ENCODE data around the gene AFG1L.
"Not testable (repeated sequence)": the region's sequence is repeated elsewhere in the genome, so short reads cannot be mapped to it uniquely, and the experiment has no call there.

The AFG1L gene

DNA sequence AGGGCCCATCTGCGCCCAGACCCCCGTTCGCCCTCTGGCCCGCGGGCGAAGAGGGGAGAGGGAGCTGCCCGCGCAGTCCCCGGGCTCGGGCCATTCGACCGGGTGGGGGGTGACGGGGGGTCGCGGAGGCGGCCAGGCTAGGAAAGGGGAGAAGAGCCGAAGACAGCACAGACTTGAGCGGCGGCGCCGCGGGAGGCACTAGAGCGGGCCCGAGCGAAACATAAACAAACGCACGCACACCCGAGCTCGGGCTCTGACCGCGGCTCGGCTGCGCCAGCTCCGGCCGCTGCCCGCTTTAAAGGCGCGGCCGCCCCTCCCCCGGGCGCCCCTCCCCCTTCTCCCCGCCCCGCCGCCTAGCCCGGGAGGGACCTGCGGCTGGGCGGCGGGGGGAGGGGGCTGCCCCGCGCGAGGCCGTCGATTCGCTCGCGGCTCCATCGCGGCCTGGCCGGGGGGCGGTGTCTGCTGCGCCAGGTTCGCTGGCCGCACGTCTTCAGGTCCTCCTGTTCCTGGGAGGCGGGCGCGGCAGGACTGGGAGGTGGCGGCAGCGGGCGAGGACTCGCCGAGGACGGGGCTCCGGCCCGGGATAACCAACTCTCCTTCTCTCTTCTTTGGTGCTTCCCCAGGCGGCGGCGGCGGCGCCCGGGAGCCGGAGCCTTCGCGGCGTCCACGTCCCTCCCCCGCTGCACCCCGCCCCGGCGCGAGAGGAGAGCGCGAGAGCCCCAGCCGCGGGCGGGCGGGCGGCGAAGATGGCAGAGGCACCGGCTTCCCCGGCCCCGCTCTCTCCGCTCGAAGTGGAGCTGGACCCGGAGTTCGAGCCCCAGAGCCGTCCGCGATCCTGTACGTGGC is 265.8 kb downstream of the AFG1L start, which contains the start of gene FOXO3:
Gene FOXO3, plus strand, starts transcription at position 455 of the 846 bp plus-strand sequence. Its CDS starts 292 bp downstream, at position 747.
- DNase-seq, result peak; percentile 46 to 77

DNA sequence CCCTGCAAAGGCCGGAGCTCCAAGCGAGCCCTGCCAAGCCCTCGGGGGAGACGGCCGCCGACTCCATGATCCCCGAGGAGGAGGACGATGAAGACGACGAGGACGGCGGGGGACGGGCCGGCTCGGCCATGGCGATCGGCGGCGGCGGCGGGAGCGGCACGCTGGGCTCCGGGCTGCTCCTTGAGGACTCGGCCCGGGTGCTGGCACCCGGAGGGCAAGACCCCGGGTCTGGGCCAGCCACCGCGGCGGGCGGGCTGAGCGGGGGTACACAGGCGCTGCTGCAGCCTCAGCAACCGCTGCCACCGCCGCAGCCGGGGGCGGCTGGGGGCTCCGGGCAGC is 266.4 kb downstream of the AFG1L start:
- DNase-seq, result not testable (repeated sequence)

DNA sequence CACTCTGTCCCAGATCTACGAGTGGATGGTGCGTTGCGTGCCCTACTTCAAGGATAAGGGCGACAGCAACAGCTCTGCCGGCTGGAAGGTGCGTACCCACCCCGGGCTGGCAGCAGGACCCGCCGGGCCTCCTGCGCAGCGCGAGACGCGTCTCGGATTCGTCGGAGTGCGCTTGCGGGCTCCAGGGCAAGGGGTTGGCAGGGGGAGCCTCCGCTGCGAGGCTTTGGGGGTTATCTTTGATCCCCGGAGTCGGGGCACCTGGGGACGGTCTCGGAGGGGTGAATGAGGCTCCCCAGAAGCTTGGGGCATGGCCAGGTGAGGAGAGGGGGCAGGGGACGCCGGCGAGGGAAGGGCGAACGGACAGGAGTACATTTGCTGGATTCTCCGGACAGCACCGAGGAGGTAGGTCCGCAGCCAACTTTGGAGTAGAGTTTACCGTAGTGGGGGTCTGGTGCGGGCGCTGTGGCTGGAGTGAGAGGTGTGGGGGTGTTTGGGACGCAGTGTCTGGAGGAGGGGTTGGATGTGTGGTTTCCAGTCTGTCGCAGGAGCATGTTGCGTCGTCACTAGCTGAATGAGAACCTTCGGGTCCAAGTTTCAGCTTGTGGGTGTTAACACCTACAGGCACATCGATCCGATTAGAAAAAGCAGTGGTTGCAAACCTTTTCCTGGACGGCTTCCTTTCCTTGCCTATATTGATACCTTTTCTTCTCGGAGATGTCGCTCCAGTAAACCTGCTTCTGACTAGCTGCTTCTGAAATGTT is 267.1 kb downstream of the AFG1L start:
- DNase-seq, result no peak

DNA sequence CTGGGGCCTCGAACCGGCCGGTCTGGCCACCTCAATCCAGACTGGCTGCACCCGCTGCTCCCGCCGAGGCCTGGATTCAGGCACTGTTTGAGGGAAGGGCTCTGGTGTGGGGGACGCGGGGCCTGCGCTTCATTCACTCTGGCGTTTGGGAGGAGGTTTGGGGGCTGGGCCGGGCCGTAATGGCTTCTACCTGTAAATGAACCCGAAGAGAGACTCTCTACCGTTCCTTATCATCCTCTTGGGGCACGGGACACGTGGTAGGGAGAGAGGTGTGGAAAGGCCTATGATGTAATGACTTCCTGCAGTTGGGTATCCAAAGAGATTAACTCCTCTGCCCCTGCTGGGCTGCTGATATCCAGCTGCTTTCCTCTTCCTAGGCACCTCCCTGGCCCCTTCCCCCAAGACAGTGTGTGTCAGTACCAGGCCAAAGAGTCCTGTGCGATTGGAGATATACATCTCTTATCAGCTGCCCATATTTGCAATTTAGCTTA is 267.7 kb downstream of the AFG1L start:
- no peak for DNase-seq

DNA sequence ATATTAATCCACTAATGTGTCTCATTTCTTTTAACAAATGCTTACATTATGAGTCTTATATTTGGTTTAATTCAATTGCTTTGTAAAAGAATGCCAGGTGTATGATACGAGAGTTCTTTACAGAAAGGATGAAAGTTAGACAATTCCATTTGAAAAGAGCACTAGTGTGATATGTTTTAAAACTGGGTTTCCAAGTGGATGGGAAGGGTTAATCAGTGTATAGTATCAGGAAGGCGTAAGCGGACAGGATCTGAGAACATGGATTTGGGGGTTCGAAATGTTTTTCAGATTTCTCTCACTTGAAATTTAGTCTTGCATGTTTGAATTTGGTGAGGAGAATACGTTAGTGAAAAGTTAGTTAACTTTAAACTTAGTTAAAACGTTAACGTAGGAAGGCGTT is 268.4 kb downstream of the AFG1L start:
- DNase-seq, result no peak

DNA sequence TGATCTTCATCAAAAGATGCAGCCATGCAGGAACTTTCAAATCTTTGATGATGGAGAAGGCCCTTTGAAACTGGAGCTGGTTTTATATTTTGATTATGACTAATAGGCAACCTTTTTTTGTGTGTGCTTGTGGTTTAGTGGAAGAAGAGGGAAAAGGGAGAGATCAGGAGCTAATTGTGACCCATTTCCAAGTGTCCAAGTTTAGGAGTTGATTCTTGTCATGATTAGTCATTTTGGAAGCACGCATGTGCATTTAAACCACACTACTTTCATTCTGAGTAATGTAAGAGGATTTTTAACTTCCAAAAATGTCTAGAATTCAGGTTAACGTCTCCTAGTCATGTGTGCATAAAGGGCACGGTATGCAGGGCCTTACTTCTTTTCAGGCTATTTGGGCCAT is 269.3 kb downstream of the AFG1L start:
- no peak for DNase-seq

DNA sequence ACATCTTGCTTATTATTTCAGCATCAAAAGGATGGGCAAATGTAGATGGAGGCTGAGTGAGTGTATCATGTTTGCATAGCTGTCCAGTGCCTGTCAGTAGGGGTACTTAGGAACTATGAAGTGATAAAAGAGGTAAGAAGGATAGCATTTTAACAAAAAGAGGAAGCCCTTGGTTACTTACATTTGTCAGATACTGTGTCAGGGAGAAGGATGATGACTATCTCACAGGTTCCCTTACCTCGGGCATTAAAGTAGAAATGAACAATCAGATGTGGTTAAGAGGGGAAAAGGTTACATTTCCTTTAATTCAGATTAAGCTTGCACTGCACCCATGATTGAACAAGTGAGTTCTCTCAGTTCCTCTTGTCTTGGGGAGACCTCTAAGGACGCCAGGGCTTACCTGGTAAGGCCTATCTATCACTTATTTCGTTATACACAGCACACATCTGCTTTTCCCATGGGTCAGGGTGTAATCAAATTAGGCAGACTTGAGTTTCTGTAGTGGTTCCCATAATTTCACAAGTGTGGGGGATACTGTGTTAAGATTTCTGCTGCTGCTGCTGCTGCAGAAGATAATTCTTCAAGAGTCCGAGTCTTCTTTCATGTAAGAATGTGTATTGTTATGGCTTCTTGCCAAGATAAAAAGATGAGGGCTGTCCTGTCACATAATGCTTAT is 270.4 kb downstream of the AFG1L start:
- no peak for DNase-seq

DNA sequence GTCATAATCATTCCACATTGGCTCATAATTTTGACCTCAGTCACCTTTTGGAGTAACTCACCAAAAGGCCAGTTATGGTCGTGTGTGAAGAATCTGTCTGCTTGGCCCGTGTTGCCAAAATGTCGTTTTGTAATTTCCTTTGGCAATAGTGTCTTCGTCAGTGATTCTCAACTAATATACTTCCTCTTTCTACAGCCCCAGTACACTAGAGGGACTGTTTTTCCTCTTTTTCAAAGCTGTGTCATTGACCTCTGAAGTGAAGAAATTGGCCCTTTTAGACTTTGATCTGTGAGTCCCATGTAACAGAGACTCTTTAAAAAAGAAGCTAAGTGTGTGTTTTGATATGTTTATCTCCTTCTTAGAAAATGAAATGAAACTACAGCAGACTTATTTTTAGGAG is 271.0 kb downstream of the AFG1L start:
- DNase-seq, result no peak

DNA sequence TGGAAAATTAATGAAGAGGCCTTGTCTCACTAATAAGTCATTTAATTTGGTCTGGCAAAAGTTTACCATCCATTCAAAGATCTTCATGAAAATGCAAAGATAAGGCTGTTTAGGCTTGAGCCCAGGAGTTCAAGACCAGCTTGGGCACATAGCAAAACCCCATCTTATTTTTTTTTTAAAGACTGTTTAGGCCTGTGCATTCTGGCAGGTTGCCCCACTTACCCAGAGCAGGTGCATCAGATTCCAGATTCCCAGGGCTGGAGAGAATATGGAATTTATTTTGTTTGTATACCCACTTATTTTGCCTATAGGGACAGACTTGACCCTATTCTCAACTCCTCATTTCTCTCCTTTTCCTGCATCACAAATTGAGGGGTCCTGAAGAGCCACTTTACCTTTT is 271.6 kb downstream of the AFG1L start:
- no peak for DNase-seq

DNA sequence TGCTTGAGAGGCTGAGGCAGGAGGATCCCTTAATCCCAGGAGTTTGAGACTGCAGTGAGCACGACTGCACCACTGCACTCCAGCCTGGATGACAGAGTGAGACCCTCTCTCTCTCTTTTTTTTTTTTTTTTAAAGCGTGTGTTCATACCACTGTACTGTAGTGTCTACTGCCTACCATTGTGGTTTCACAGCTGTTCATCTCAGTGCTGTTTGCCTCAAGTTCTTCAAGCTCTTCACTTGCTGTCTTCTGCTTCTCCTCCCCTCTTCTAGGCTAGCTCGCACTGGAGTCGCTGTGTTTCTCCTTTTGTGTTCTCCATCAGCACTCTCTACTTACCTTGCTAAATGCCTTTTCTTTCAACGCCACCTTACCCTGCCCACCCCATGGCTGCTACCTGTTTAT is 273.2 kb downstream of the AFG1L start:
- no peak for DNase-seq

DNA sequence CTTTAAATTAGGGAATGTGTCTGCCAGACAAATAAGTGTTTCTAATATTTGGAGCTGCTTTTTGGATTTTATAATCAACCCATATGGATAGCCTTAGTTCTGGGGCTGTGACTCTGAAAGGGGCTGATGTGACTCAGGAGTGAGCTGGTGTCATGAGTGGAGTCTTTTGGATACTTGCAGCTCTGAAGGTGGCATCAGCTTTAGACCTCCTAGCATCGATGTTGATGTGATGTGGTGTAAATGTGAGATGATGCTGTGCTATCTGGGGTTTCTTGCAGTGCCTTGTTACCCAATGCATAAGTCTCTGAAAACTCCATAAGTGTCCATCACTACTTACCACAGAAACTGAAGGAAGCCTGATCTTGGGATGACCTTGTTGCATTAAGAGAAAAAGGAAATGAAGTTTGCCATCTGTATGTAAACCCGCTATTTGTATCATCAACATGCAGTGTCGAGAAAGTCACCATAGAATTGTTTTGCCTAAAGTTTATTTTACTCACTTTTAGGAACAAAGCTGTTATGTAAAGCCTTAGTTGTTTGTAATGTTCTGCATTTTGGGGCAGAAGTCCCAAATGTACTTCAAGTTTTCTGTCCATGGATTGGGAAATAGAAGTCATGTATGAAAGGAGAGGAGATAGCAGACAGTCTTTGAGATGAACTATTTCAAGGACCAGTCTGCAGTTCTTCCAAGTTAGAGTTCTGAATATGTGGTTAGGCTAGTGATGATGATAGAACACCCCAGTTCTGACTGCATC is 273.9 kb downstream of the AFG1L start:
- DNase-seq, result no peak

DNA sequence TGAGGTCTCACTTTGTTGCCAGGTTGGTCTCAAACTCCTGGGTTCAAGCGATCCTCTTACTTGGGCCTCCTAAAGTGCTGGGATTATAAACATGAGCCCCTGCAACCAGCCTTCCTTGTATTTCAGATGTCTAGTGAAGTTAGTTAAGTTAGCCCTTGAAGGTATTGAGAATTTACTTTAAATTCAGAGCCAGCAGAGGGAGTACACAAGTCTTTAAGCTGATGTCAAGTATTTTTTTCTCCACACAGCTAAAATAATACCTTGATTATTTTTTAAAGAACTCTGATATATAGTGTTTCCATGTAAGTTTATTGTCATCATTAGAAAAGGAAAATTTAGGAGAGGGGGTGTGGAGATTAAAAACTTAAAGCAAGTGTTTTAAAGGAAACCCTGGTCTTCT is 275.7 kb downstream of the AFG1L start:
- DNase-seq, result no peak

DNA sequence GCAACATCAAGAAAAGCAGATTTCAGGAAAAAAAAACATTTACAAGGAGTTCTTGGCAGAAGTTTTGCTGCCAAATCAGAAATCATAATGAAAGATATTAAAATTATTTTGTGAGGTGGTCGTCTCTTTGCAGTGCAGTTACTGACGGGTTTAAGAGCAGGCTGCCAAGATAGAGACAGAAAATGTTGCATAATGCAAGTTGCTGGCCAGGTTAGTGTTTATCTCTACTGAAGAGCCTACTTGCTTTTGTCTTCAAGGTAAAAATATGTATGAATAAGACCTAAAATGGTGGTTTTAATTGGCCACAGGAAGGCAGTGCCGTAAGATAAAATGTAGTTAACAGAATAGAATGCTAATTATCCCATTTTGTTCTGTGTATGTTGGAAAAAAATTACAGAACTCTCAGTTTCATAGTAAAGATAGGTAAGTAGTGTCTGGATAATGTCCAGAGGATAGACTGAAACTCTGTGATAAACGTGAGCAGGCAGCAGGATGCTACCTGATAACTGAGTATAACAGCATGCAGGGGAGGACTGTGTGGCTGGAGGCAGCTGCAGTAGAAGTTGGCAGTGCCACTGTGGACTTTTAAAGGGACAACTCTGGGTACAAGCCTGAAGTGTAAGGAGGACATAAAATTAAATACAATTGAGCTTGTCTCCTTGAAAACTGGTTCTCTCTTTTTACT is 279.7 kb downstream of the AFG1L start:
- DNase-seq, result no peak
